NCI-H187 treated with DMSO at 0.1 percent for 48 hours (cell line): ENCODE data around the gene EMID1.
"Not testable (repeated sequence)": the region's sequence is repeated elsewhere in the genome, so short reads cannot be mapped to it uniquely, and the experiment has no call there.

ENCODE experiments used
- DNase-seq: peaks from one replicate; lab custom pipeline; 2025; lab: John Stamatoyannopoulos, UW

The EMID1 gene

GRCh38 chr22:29231971-29232959, 26.6 kb downstream of the EMID1 start:
- no peak for DNase-seq

- DNase-seq: no peak
Observed at GRCh38 chr22:29233277-29233877, 27.7 kb downstream of the EMID1 start.

GRCh38 chr22:29240481-29240880, 34.8 kb downstream of the EMID1 start:
- not testable (repeated sequence) for DNase-seq

- no peak for DNase-seq
Observed at GRCh38 chr22:29243874-29244446, 38.3 kb downstream of the EMID1 start.

GRCh38 chr22:29244785-29245625, 39.3 kb downstream of the EMID1 start:
- DNase-seq: no peak

- DNase-seq: no peak
Observed at GRCh38 chr22:29245626-29246385, 40.1 kb downstream of the EMID1 start.

- DNase-seq: not testable (repeated sequence)
Observed at GRCh38 chr22:29247891-29248290, 42.2 kb downstream of the EMID1 start.

- no peak for DNase-seq
Observed at GRCh38 chr22:29251265-29251664, 45.6 kb downstream of the EMID1 start.

- DNase-seq: no peak
Observed at GRCh38 chr22:29251981-29252911, 46.5 kb downstream of the EMID1 start.

GRCh38 chr22:29253561-29254285, 48.0 kb downstream of the EMID1 start:
- no peak for DNase-seq

GRCh38 chr22:29254286-29254660, 48.6 kb downstream of the EMID1 start:
- no peak for DNase-seq

- no peak for DNase-seq
Observed at GRCh38 chr22:29255064-29255621, 49.4 kb downstream of the EMID1 start.

GRCh38 chr22:29256606-29257325, 51.1 kb downstream of the EMID1 start:
- DNase-seq: no peak

GRCh38 chr22:29257751-29258181, 52.1 kb downstream of the EMID1 start:
- DNase-seq: no peak

GRCh38 chr22:29258407-29259252, 52.9 kb downstream of the EMID1 start:
- DNase-seq: no peak

- DNase-seq: no peak
Observed at GRCh38 chr22:29259253-29259899, 53.7 kb downstream of the EMID1 start.

- no peak for DNase-seq
Observed at GRCh38 chr22:29260031-29260560, 54.4 kb downstream of the EMID1 start.
